GM10847 (cell line): ENCODE results near the gene VAMP5.

Experiments used
- POLR2A ChIP-seq: IDR thresholded peaks from 2 replicates; pipeline ENCODE4 v1.6.1; 2011; ENCODE audit not compliant: insufficient read length; ENCODE audit errors: extremely low read depth

Gene VAMP5

DNA sequence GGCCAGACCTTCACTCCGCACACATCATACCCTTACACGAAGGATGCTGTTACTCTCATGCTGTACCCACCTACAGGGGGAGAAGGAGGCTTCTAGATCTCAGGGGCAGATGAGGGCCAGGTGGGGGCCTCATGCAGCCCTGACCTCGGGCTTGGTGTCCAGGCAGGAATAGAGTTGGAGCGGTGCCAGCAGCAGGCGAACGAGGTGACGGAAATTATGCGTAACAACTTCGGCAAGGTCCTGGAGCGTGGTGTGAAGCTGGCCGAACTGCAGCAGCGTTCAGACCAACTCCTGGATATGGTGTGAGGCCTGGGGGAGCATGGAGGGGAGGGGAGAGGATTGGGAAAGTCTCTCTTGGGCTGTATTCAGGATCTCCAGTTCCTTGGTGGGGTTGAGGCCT, 7.3 kb downstream of the VAMP5 start:
- TF ChIP-seq POLR2A, result no peak

DNA sequence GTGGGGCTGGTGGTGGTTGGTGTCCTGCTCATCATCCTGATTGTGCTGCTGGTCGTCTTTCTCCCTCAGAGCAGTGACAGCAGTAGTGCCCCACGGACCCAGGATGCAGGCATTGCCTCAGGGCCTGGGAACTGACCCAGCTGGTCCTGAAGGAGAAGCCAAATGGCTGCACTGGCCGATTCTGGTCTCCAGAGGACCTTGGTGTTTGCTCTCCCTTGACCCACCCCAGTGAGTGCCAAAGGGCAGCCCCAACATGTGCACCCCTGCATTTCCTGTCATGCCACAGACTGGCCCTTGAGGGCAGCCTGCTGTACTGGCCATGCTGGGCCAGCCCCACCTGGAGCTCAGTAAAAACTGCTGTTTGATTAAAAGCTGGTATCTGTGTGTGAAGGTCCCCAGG, 8.8 kb downstream of the VAMP5 start:
- no peak for TF ChIP-seq POLR2A

DNA sequence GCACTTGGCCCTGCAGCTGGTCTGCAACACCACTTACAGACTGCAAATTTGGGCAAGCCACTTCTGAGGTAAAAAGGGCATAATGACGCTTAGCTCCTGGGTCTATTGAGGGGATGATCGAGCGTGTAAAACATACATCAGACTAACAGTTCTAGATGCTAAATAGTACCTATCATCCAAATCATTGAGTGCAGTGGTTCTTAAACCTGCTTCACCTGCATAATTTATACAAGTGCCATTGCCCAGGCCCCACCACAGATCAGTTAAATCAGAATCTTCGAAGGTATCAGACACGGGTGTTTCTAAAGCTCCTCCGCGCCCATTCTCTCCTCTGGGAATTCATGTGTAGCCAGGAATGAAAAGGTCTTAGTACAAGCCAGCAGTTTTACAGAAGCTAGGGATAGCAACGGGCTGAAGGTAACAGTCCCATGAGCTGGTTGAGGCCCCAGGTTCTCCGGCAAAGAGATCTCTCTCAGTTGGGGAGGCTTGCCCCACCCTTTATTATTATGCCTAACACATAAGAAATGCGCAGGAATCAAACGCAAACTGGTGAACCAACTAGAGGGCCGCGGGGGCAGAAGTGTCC, 10.6 kb downstream of the VAMP5 start:
- no peak for TF ChIP-seq POLR2A

DNA sequence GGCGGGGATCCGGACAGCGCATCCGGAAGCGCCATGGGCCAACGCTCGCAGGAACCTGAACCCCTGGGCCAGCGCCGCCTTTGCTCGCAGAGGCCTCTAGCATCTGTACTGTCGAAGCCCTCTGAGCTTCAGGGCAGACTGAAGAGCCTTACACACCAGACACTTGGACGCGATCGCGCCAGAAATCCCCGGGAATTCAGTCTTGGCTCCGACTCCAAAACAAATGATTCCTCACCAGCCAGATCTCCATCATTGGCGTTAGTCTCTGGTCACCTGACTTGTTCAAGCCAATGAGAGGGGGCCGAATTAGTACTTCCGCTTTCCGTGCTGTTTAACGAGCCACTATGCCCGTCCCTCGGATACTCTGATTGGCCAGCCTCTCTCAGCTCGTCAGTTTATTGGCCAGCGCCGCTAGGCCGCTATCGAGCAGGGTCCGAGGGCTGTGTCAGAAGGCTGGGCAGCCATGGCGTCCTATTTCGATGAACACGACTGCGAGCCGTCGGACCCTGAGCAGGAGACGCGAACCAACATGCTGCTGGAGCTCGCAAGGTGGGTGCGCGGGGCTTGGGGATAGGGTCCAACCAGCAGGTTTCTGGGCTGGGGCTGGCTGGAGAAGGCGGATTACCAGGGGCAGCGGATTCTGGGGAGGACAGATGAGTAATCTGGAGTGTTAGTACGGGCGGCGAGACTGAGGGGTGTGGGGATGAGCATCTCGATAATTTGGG, 11.2 kb downstream of the VAMP5 start, which contains the start of gene RNF181:
Gene RNF181, plus strand, starts transcription at position 445 of the 725 bp plus-strand sequence. Its CDS starts 19 bp downstream, at position 464.
- peak; percentile 79 for TF ChIP-seq POLR2A

DNA sequence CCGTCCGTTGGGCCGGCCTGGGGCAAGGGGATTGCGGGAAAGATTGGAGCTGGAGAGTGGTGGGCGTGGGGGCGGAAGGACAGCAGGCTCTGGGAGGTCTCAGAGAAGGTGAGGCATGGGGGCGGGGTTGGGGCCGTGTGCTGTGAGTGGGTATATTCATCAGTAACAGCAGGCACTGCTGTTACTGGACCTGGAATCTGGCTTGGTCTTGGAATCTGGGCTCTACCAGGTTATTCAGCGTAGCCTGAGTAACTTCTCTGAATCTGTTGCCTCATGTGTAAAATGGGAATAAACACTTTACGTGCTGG, 11.7 kb downstream of the VAMP5 start:
- no peak for TF ChIP-seq POLR2A

DNA sequence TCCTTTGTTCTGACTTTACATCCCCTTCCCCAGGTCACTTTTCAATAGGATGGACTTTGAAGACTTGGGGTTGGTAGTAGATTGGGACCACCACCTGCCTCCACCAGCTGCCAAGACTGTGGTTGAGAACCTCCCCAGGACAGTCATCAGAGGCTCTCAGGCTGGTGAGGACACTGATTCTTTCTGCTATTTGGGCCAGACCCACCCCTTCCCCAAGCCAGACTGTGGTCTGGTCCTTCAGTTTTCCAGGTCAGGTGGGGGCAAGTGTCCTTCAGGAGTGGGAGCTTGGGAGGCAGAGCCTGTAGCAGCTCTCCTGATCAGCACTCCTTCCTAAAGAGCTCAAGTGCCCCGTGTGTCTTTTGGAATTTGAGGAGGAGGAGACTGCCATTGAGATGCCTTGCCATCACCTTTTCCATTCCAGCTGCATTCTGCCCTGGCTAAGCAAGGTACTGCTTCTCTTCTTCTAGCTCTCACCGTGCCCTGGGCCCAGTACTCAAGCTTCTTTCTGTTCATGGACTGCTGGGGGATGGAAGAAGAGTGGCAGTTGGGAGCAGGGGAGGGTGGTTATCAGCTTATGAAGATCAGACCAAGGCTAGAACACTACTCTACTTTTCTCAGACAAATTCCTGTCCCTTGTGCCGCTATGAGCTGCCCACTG, 12.4 kb downstream of the VAMP5 start:
- TF ChIP-seq POLR2A, result no peak

DNA sequence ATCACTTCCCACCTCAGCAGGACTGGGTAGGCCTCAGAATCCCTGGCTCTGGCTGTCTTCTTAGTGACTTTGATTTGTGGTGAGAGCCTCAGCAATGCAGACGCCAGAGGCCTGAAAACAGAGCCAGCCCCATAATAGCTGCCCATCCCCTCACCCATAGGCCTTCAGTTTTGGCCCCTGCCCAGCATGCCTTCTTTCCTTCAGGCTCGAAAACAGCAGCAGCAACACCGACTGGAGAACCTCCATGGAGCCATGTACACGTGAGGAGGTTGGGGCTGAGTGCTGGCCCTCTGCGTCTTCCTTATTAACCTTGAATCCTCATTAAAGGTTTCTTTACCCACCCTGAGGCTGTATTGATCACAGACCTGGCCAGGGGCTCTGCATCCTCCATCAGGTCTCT, 13.0 kb downstream of the VAMP5 start:
- TF ChIP-seq POLR2A, result no peak

DNA sequence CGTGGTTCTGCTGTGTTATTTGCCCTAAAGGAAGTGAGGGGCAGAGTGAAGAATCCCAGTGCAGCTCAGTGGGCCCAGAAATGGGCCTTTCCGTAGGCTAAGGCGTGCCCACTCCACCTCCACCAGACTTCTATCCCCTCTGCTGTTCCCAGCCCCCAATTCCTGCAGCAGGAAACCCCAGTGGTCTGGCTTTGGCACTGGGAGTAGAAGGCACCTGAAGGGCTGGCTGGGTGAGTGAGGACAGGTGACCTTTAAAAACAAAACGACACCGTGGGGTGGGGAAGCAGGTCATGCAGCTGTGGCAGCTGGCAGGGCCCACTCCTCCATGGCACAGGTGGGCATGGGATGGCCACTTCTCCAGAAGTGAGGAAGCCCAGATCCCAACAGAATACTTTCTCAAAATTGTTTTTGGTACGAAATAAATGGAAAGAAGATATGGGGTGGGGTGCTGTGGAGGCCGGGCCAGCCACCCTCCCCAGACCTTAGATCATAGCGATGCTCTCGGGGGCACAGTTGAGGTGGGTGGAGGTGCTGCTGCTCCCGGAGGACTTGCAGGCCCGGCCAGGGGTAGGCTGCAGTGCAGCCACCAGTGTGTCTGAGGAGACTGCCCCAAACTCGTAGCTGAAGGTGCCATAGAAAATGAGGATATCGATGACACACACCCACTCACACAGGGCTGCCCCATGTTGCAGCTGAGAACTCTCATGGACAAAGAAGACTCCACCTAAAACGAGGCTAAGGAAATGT, 14.5 kb downstream of the VAMP5 start:
- no peak for TF ChIP-seq POLR2A

DNA sequence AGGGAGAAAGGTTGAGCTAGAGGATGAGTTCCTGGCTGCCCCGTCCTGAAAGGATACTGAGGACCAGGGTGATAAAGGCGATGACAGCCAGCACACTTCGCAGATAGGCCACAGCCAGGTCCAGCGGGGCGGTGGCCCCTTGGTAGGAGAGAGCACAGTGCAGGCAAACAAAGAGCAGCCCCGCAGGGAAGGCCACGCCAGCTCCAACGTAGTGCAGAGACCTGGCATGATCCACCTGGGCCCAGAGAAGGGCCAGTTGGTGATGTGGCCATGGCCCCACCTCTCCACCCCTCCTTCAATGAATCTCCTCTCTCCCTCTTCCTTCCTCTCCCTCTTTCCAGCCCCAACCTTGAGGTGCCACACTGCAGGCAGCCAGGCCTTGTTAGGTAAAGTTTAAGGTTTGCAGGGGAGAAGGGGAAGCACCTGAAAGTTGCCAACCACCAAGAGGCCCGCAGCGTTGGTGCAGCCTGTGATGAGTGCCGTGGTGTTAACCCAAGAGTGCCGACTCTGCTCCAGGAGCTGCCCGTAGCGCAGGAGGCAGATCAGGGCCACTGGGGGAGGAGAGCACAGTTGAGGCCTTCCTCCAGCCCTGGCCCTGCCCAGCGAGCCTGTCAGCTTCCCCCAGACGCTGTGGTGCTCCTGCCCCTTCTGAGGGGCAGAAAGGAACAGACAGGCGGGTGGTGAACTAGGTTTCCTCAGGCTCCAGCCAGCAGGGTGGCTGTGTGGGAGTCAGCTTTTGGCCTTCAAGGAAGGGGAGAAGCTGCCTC, 15.4 kb downstream of the VAMP5 start:
- TF ChIP-seq POLR2A, result no peak

DNA sequence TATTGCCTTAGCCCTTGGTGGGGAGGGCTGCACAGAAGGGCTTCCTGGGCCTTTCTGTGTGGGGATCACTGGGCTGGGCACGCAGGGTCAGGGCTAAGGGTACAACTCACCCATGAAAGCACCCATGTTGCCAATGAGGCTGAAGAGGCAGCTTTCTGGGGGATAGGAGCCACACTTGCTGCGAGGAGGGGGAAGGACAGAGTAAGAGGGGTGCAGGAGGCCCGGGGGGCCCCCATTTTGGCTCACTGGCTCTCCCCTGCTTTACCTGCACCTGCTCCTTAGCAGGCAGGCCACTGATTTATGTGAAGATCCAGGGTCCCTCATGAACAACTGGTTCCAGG, 16.0 kb downstream of the VAMP5 start:
- TF ChIP-seq POLR2A, result no peak

DNA sequence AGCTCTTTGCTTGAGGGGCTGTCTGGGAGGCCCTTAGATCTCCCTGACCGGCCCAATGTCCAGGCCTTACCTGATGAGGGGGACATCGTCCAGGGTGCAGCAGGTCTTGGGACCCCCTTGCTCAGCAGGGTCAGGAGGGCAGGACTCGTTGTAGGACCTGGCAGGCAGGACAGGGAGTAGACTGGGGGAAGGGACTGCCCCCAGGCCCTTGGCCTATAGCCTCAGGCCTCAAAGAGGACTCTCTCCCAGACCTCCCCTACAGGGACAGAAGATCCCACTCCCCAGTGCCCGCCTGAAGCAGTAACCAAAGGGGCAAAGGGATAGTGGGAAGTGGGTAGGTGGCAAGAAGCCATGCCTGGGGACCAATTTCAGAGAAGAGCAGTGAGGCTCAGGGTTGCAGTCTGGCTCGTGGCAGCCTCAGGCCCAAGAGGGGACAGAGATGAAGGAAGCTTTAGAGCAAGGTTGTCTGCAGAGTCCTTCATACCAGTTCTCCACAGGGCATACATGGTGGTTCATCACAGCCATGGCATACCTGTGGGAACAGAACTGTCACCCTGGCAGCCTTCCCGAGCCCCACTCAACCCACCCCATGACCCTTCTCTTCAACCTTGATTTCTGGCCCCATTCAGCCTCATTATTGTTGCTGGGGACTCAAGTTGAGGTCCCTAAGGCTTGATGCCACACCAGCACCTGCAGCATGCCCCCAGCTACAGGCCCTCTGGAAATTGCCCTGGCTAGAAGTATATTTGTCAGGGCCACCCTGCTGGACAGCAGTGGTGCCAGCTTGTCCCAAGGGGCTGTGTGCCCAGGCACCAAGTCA, 16.9 kb downstream of the VAMP5 start:
- TF ChIP-seq POLR2A, result no peak

DNA sequence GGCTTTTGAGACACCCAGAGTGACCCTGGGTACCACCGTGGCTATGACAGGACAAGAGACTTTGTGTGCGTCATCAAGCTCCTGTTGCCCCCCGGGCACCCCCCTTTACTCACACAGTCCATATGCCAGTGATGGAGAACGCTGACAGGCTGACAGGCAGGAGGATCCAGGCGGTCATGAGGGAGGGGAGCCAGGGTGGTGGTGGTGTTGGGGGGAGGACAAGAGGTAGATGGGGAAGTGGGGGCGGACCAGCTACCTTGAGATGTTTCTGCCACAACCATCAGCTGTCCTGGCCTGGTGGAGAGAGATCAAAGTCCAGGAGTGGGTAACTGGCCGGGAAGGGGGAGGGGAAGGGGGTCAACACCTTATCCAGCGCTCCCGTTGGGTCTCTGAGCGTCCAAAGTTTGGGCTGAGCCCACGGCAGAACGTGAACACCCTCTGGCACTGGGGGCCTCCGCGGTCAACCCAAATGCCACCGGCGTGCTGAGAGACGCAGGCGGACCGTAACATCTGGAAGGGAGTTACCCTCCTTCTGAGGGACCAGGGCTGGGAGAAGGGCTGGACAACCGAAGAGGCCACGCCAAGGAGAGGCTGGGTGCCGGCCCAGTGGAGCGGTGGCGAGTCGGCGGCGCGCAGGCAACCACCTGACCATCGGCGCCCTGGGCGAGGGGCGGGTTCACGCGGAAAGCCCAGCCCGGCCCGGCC, 17.7 kb downstream of the VAMP5 start:
- no peak for TF ChIP-seq POLR2A

DNA sequence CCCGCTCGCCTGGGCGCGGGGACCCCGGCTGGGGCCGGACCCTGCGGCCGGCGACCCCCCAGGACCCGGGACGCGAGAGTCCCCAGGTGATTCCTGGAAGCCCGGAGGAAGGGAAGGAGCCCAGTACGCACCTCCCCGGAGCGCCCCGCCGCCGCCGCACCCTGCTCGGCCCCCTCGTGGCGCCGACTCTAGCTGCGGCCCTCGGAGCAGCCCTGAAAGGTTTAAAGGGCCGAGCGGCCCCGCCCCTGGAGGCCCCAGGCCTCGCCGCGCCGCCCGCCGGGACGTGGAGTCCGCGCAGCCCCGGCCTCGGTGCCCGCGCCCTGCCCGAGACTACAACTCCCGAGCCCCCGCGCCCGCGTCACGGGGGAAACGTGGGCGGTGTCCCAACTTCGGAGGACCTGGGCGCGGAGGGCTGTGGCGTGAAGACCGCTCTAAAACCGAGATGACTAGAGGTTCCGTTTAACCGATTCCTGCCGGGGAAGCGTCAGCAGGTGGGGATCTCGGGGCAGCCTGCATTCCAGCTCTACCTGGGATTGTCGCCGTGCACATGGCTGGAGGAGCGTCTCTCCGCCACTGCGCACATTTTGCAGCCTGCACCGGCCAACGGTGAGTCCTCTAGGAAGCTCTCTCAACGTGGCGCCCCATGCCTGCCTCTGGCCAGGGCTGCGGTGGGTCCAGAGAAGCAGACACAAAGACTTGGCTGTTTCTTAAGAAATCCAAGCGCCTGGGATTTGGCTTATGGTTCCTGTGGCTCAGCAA, 18.4 kb downstream of the VAMP5 start, which contains the start of gene TMEM150A:
Gene TMEM150A, minus strand, starts transcription at position 223 of the 759 bp plus-strand sequence. CDS start 750 bp downstream, outside the sequence.
- peak; percentile 20 for TF ChIP-seq POLR2A
